Keratinocyte (primary cell): Measurements from ENCODE around the gene AOX1.
"Not testable (repeated sequence)": the region's sequence is repeated elsewhere in the genome, so short reads cannot be mapped to it uniquely, and the experiment has no call there.

Source experiments
- EZH2 ChIP-seq: IDR thresholded peaks from one replicate; pipeline ENCODE4 v1.6.1; 2012; ENCODE audit warnings: inconsistent platforms, mild to moderate bottlenecking, low read length, moderate library complexity
- TF ChIP-seq, protein P1 (sequence below), 3 experiments: IDR thresholded peaks in 1 of 3; conservative IDR thresholded peaks in 1 of 3; optimal IDR thresholded peaks in 1 of 3; 2 replicates in 2 of 3; 3 replicates in 1 of 3; pipeline versions ENCODE3 to v1.5.1; 2011; ENCODE audit warnings: low read length in 3 of 3, mild to moderate bottlenecking in 3 of 3, moderate library complexity in 2 of 3, control low read depth in 1 of 3, inconsistent platforms in 1 of 3; ENCODE audit not compliant: insufficient read depth in 2 of 3; ENCODE audit errors: extremely low read depth in 1 of 3

GRCh38 chr2:200566596-200566995, 19.2 kb upstream of the AOX1 start:
- TF ChIP-seq EZH2 = not testable (repeated sequence)
- TF ChIP-seq, protein P1, sequence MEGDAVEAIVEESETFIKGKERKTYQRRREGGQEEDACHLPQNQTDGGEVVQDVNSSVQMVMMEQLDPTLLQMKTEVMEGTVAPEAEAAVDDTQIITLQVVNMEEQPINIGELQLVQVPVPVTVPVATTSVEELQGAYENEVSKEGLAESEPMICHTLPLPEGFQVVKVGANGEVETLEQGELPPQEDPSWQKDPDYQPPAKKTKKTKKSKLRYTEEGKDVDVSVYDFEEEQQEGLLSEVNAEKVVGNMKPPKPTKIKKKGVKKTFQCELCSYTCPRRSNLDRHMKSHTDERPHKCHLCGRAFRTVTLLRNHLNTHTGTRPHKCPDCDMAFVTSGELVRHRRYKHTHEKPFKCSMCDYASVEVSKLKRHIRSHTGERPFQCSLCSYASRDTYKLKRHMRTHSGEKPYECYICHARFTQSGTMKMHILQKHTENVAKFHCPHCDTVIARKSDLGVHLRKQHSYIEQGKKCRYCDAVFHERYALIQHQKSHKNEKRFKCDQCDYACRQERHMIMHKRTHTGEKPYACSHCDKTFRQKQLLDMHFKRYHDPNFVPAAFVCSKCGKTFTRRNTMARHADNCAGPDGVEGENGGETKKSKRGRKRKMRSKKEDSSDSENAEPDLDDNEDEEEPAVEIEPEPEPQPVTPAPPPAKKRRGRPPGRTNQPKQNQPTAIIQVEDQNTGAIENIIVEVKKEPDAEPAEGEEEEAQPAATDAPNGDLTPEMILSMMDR (optimal IDR thresholded peaks at IDR 0.05 in 1 of 3, IDR thresholded peaks at IDR 0.05 in 1 of 3, conservative IDR thresholded peaks at IDR 0.05 in 1 of 3; ENCODE audit: extremely low read depth in 1 of 3, insufficient read depth in 2 of 3, low read length in 3 of 3) = not testable (repeated sequence)
